ENCODE data around the gene HDDC2.

Gene HDDC2

DNA sequence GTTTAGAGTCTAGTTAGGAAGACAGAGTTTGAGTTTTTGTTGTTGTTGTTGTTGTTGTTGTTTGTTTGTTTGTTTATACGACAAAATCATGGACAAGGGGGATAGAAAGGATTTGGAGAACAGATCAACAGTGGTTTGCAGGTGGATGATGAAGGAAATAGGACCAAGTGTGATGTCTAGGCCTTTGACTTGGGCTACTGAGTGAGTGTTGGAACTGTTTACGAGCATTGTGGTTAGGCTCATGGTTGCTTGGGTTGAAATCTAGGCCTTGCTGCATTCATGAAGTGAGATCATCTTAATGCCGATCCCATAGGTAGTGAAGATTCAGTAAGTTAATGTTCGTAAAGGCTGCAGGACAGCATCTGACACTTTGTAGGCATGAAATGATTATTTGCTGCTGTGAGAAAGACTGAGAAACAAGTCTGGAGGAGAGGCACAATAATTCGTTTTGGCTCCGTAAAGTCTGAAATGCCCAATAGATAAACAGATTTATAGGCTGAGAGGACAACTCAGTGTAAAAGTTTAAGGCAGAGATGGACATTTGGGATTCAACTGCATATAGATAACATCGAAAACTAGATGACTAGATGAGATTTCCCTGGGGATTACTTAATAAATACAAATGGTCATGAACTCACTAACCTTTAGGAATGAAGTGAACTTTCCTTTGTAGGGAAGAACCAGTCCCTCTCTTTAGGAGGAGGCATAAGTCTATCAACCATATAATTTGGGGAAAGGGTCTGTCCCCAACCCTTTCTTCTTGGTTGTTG, 70.0 kb downstream of the HDDC2 start:
- DNase-seq, result no peak

DNA sequence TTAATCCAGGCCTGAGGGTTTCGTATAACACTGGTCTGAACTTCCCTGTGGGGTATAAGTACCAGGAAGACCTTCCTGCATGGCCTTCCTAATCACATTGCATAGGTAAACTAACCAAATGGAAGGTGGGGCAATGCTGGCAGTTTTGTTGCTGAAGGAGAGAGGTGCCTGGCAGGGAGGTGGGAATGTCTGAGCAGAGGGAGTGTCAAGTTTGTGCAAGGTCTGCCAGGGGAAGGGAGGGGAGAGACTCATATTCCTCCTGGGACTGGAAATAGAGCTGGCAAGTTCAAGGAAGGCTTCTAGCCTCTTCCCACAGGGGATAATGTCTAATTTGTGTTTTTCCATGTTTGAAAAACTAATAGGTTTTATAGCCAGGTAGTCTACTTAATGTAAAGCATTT, 70.6 kb downstream of the HDDC2 start:
- no peak for DNase-seq

DNA sequence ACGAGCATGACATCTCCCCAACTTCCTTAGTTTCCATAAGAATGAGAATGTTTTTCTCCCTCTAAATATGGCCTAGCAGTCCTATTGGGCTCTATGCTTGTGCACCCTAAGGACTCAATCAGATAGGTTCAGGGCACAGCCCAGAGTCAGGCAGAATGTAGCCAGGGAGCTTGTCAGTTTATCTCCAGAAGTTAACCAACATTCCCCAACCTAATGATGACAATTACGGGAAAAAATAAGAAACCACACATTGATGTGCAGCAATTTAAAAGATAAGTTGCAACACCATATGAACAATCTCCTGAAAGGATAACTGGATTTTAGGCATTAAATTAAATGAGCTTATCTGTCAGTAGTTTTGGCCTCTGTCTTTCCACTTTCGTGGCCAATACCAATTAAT, 71.1 kb downstream of the HDDC2 start:
- DNase-seq, result no peak

DNA sequence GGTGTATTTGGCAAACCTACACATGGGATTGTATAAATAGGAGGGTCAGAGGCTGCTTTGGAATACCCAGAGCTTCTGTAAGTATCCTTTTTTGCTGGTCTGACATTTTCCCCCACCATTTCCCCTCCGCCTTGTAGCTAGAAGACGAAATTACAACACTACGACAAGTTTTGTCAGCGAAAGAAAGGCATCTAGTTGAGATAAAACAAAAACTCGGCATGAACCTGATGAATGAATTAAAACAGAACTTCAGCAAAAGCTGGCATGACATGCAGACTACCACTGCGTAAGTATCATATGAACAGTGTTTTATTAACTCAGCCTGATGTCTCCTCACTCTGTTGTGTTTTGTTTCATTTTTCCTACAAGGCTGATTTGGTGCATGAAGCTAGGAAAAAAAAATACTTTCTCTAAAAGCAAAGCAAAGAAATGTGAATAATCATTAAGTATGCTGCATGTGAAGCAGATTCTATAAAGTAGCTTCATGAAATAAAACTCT, 72.7 kb downstream of the HDDC2 start:
- DNase-seq, result no peak

DNA sequence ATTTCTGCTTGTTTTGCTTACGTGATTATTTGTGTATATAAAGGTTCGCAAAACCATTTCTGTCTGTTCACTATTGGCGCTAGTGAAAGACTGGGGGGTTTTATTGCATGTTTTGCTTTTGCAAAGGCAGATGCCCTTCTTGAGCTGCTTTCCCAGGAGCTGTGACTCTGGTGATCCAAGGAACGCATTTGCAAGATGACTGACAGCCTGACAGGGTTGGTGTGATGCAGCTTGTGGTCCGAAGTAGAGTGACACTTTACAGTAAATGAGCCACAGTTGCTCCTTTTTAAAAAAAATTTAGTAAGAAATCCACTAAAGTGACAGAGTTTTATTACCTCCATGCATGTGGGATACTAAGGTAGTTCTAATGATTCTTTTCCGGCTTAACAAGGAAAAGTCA, 74.5 kb downstream of the HDDC2 start:
- no peak for DNase-seq

Data from suppressor macrophage treated with lipopolysaccharide for 4 hours (primary cell).